ENCODE data around the gene RBM33. TPM values are rescaled to one million over a fixed set of nuclear protein-coding genes. Genes with fewer than 3 reads are reported as not detected.
"Not testable (repeated sequence)": the region's sequence is repeated elsewhere in the genome, so short reads cannot be mapped to it uniquely, and the experiment has no call there.

RBM33 gene
- total and polyA plus RNA-seq, 5 donors, result 16.6 to 39.1 (median 38.0) TPM

DNA sequence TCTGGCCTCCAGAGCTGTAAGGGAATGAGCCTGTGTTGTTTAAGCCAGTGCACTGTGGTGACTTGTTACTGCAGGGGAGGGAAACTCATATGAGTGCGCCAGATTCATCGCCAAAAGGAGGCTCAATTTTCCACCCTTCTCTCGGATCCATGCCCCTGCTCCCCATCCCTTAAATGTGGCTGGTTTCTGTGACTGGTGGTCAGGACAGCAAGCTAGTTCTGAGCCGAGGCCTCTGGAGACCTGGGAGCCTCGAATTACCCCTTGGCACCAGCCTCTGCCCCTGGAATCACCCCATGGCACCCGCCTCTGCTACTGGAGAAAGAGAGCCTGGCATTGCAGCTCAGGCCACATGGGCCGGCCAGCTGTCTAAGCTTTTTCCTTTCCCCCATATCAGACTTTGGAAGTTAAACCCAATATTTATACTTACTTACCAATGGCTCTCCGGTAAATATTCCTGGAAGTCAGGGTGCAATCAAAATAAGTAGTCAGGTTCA, 39.9 kb upstream of the RBM33 start:
- Histone ChIP-seq H3K4me1 (ENCODE audit: control insufficient read depth, insufficient read depth, low read length) (no peaks in the 10 kb centered on the region), H3K27me3 (ENCODE audit: control insufficient read depth, insufficient read depth) (no peaks in the 10 kb centered on the region), H3K27ac (ENCODE audit: low read length) (no peak overlapping the region), H3K4me3 (ENCODE audit: low read length) (no peak overlapping the region), H3K9me3 (ENCODE audit: control insufficient read depth, low read length) (no peaks in the 10 kb centered on the region)
- WGBS, result 78% methylated on average over 8 of the region's 8 CpGs
- intact Hi-C loops (cut with DNase I), result loop anchor here in 1 of 4 donors (5.0 kb wide), 1 partner anchor 138 kb away; no protein-coding TSS in a partner anchor
- ATAC-seq (no peak), DNase-seq (no peak)

DNA sequence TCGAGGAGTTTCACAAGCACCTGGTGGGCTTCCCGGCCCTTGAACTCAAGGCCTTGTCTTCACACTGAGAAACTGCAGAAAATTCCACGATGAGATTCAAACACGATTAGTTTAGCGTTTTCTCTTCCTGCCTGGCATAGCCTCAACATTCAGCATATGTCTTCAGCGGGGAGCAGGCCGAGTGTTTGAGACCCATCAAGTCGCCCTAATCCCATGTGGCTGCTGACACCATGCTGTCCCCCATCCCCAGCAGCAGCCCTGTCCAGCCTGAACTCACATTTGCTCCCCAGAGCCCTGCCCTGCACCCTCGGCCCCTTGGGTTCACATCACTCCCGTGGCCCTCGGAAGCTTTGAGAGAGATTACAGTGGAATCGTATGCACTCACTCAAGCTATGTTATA, 35.3 kb upstream of the RBM33 start:
- H3K9me3 ChIP-seq (ENCODE audit: control insufficient read depth, low read length), result no peaks in the 10 kb centered on the region
- no peak for ATAC-seq
- 90% methylated on average over 12 of the region's 12 CpGs for WGBS
- H3K4me3 ChIP-seq (ENCODE audit: low read length), result no peak overlapping the region
- no peak for DNase-seq
- H3K4me1 ChIP-seq (ENCODE audit: control insufficient read depth, insufficient read depth, low read length), result no peaks in the 10 kb centered on the region
- no peak overlapping the region for H3K27ac ChIP-seq (ENCODE audit: low read length)
- H3K27me3 ChIP-seq (ENCODE audit: control insufficient read depth, insufficient read depth), result no peaks in the 10 kb centered on the region
- intact Hi-C loops (cut with DNase I), result no loop called here

DNA sequence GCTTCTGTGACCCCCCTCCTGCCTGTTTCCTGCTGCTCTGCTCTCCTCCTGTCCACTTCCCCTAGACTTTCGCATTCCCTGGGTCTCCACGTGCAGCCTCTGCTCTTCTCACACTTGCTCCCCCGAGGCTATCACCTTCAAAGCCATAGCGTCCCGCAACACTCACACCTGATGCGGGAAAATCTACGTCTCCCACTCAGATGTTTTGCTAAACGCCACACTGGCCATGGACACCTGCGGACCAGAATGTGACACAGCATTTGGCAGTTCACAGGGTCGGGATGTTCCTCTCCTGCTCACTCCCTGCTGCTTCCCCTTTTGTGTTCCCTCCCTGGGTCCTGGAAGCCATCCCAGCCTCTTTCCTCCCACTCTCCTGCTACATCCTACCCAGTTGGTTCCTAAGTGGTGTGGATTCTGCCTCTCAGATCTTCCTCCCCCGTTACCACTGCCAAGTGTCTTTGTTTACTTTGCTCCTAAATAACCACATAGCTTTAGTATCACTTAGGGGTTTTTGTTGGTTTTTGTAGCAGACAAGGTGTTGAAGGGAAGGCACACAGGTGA, 33.7 kb upstream of the RBM33 start:
- intact Hi-C loops (cut with DNase I), result no loop called here
- H3K9me3 ChIP-seq (ENCODE audit: control insufficient read depth, low read length), result no peaks in the 10 kb centered on the region
- H3K27me3 ChIP-seq (ENCODE audit: control insufficient read depth, insufficient read depth), result no peaks in the 10 kb centered on the region
- H3K4me3 ChIP-seq (ENCODE audit: low read length), result no peak overlapping the region
- no peak for ATAC-seq
- 28% methylated on average over 11 of the region's 11 CpGs for WGBS
- no peak for DNase-seq
- H3K27ac ChIP-seq (ENCODE audit: low read length), result no peak overlapping the region
- H3K4me1 ChIP-seq (ENCODE audit: control insufficient read depth, insufficient read depth, low read length), result no peaks in the 10 kb centered on the region

DNA sequence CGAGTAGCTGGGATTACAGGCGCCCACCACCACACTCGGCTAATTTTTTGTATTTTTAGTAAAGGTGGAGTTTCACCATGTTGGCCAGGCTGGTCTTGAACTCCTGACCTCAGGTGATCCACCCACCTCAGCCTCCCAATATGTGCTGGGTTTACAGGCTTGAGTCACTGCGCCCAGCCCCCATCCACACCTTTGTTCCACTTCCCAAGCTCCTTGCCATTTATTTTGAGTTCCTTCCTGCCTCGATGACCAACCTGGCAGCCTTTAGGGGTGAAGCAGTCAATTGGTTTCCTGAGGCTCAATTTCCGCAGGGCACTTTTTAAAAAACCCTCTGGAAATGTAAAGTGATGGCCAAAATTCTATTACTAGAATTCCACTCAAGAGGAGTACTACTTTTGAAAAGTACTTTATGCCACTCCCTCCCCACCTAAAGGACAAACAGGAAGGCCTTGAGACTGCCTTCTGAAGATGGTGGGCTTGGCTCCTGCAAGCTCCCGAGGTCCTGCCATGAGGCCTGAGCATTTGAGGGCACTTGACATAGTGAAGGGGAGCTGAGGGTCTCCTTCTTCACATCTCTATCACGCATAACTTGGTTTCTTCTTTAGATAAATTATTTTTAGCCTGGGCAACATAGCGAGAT, 32.5 kb upstream of the RBM33 start:
- no peak overlapping the region for H3K4me3 ChIP-seq (ENCODE audit: low read length)
- DNase-seq (no peak), ATAC-seq (no peak)
- no peak overlapping the region for H3K27ac ChIP-seq (ENCODE audit: low read length)
- H3K9me3 ChIP-seq (ENCODE audit: control insufficient read depth, low read length), result no peaks in the 10 kb centered on the region
- WGBS, result 86% methylated on average over 9 of the region's 9 CpGs
- intact Hi-C loops (cut with DNase I), result no loop called here
- H3K27me3 ChIP-seq (ENCODE audit: control insufficient read depth, insufficient read depth), result no peaks in the 10 kb centered on the region
- H3K4me1 ChIP-seq (ENCODE audit: control insufficient read depth, insufficient read depth, low read length), result no peaks in the 10 kb centered on the region

DNA sequence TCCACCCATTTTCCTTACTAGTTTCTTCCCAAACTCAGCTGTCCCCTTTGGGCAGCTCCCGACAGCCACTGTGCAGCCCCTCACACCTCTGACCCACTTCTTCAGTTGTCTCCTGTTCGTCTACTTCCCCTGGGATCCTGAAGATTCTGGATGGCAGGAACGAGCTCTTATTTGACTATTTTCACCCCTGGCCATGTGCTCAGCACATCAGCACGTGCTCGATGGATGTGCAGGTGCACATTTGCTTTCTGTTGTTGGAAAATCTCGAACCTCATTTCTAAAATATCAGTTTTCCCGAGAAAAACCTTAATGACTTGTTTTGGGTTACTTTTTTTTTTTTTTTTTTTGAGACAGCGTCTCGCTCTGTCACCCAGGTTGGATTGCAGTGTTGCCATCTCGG, 31.8 kb upstream of the RBM33 start:
- no peak for ATAC-seq
- no peak overlapping the region for H3K27ac ChIP-seq (ENCODE audit: low read length)

DNA sequence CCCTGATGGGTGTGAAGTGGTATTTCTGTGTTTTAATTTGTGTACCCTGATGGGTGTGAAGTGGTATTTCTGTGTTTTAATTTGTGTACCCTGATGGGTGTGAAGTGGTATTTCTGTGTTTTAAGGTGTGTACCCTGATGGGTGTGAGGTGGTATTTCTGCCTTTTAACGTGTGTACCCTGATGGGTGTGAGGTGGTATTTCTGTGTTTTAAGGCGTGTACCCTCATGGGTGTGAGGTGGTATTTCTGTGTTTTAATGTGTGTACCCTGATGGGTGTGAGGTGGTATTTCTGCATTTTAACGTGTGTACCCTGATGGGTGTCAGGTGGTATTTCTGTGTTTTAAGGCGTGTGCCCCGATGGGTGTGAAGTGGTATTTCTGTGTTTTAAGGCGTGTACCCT, 29.4 kb upstream of the RBM33 start:
- H3K4me1 ChIP-seq (ENCODE audit: control insufficient read depth, insufficient read depth, low read length); DNase-seq; H3K9me3 ChIP-seq (ENCODE audit: control insufficient read depth, low read length); ATAC-seq; H3K4me3 ChIP-seq (ENCODE audit: low read length); H3K27me3 ChIP-seq (ENCODE audit: control insufficient read depth, insufficient read depth); H3K27ac ChIP-seq (ENCODE audit: low read length); intact Hi-C loops (cut with DNase I): not testable (repeated sequence)
- WGBS, result 91% methylated on average over 6 of the region's 6 CpGs

More for the DNA sequence above, 31.8 kb upstream of the RBM33 start:
- no peak for DNase-seq
- Histone ChIP-seq H3K9me3 (ENCODE audit: control insufficient read depth, low read length) (no peaks in the 10 kb centered on the region), H3K27me3 (ENCODE audit: control insufficient read depth, insufficient read depth) (no peaks in the 10 kb centered on the region), H3K4me3 (ENCODE audit: low read length) (no peak overlapping the region), H3K4me1 (ENCODE audit: control insufficient read depth, insufficient read depth, low read length) (no peaks in the 10 kb centered on the region)
- intact Hi-C loops (cut with DNase I), result no loop called here
- WGBS, result 85% methylated on average over 10 of the region's 10 CpGs

DNA sequence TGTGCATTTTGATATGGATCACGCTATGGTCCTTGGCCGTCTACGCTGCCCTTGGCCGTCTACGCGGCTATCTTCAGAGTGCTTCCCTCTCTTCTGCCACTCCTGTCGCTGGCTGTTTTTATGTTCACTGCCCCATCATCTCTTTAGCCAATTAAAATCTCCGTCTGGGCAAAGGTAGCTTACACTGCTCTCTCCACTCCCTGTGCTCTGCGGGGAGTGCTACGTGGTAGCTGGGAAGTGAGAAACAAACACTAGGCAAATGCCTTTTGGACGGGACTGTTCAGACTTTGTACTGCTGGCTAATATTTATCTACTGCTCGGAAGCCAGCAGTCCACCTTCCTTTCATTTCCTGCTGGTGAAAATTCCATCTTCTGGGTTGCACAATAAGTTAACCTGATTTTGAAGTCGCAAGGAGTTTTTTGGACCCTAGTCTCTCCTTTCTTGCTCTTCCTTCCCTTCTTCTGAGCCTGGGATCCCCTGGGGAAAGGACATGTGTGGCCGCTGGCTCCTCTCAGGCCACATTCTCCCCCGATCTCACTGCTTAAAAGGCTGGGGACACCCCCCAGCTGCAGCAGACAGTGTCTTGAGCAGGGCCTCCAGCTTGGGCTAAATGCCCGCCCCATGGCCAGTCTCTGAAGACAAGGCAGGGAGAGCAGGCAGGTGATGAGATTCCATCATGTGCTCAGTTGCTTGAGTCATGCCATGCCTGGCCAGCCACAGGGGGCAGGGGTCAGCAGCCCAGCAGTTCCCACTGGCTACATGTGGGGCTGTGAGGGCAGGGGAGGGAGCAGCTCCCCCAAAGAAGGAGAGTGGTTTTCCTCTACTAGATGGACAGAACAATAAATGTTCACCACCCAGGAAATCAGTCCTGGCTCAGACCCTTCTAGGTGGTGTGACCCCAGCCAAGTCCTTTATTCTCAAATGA, 25.5 kb upstream of the RBM33 start:
- H3K9me3 ChIP-seq (ENCODE audit: control insufficient read depth, low read length), result no peaks in the 10 kb centered on the region
- H3K4me3 ChIP-seq (ENCODE audit: low read length), result no peak overlapping the region
- intact Hi-C loops (cut with DNase I), result no loop called here
- H3K27ac ChIP-seq (ENCODE audit: low read length), result no peak overlapping the region
- WGBS, result 70% methylated on average over 16 of the region's 16 CpGs
- ATAC-seq, result peak in 1 of 2 donors; percentile 47
- H3K4me1 ChIP-seq (ENCODE audit: control insufficient read depth, insufficient read depth, low read length), result no peaks in the 10 kb centered on the region
- DNase-seq, result no peak
- H3K27me3 ChIP-seq (ENCODE audit: control insufficient read depth, insufficient read depth), result no peaks in the 10 kb centered on the region

DNA sequence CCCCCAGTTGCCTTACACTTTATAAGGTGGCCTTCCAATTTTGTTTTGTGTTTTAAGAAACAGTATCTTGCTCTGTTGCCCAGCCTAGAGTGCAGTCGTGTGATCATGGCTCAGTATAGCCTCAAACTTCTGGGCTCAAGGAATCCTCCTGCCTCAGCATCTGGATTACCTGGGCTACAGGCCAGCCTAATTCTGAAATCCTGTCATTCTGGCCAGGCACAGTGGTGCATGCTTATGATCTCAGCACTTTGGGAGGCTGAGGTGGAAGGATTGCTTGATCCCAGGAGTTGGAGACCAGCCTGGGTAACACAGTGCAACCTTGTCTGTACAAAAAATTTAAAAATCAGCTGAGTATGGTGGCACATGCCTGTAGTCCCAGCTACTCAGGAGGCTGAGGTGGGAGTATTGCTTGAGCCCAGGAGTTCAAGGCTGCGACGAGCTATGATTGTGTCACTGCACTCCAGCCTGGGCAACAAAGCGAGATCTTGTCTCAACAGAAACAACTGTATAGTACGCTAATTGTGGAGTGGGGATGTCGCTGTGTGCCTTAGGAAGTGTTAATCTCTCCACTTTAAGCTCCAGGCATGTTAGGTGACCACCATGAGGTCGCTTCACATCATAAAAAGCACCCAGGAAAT, 24.7 kb upstream of the RBM33 start:
- no peak overlapping the region for H3K27ac ChIP-seq (ENCODE audit: low read length)
- H3K27me3 ChIP-seq (ENCODE audit: control insufficient read depth, insufficient read depth), result no peaks in the 10 kb centered on the region
- H3K9me3 ChIP-seq (ENCODE audit: control insufficient read depth, low read length), result no peaks in the 10 kb centered on the region
- intact Hi-C loops (cut with DNase I), result no loop called here
- no peak overlapping the region for H3K4me3 ChIP-seq (ENCODE audit: low read length)
- DNase-seq (no peak), ATAC-seq (no peak)
- H3K4me1 ChIP-seq (ENCODE audit: control insufficient read depth, insufficient read depth, low read length), result no peaks in the 10 kb centered on the region
- WGBS, result 90% methylated on average over 7 of the region's 7 CpGs

DNA sequence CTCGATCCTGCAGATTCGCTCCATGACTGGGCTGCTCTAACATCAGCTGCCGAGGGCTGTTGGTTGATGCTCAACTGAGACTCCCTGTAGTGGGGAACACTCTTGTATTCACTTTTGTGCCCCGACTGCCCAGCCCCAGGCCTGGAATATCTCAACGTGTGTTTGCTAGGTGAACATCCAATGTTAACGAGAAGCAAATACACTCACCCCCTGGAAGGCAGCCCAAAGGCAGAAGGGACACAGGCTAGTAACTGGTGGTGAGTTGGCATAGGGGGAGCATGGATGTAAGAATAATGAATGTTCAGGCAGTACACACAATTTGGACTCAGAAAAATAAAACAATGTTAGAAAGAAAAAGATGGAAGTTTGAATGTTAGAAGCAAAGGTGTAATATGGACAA, 24.0 kb upstream of the RBM33 start:
- ATAC-seq (no peak), DNase-seq (no peak)
- no peak overlapping the region for H3K27ac ChIP-seq (ENCODE audit: low read length)
- intact Hi-C loops (cut with DNase I), result no loop called here
- H3K9me3 ChIP-seq (ENCODE audit: control insufficient read depth, low read length), result no peaks in the 10 kb centered on the region
- no peak overlapping the region for H3K4me3 ChIP-seq (ENCODE audit: low read length)
- WGBS, result 75% methylated on average over 6 of the region's 6 CpGs
- no peaks in the 10 kb centered on the region for H3K27me3 ChIP-seq (ENCODE audit: control insufficient read depth, insufficient read depth)
- H3K4me1 ChIP-seq (ENCODE audit: control insufficient read depth, insufficient read depth, low read length), result no peaks in the 10 kb centered on the region

DNA sequence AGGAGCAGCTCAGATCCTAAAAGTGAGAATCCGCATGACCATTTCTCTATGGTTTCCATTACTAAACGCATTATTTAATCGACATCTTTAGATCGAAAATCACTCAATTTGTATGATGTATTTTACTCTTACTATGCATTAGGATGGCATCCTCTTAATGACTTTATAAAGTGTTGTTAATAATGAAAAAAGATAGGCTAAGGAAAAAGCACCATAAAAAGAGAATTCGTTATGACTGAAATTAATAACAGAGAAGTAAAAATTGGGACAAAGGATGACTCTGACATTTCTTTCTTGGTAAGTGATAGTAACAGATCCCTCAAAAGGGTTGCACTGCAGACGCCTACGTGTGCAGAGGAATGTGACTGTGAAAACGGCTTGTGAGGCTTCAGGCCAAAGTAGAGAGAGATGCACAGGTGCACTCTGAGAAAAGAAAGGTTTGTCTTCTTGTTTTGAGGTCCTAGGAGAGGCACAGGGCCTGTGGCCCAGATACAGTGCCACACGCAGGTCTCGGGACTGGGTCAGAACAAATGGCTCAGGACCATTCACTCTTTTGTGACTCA, 23.0 kb upstream of the RBM33 start:
- intact Hi-C loops (cut with DNase I), result no loop called here
- no peaks in the 10 kb centered on the region for H3K9me3 ChIP-seq (ENCODE audit: control insufficient read depth, low read length)
- no peak overlapping the region for H3K27ac ChIP-seq (ENCODE audit: low read length)
- ATAC-seq, result no peak
- H3K27me3 ChIP-seq (ENCODE audit: control insufficient read depth, insufficient read depth), result no peaks in the 10 kb centered on the region
- no peak for DNase-seq
- H3K4me1 ChIP-seq (ENCODE audit: control insufficient read depth, insufficient read depth, low read length), result no peaks in the 10 kb centered on the region
- WGBS, result 85% methylated on average over 10 of the region's 10 CpGs
- H3K4me3 ChIP-seq (ENCODE audit: low read length), result no peak overlapping the region
